GM12873 (cell line): ENCODE results near the gene PLAAT2.

ENCODE experiments used
- CTCF ChIP-seq: IDR thresholded peaks from 2 replicates; pipeline ENCODE4 v1.5.1; 2012; ENCODE audit warnings: low read depth, mild to moderate bottlenecking, moderate library complexity, low read length, control low read depth; ENCODE audit not compliant: insufficient read depth; ENCODE audit errors: missing control alignments

The PLAAT2 gene

GRCh38 chr11:63511048-63511748, 52.0 kb downstream of the PLAAT2 start:
- no peak for TF ChIP-seq CTCF

- no peak for TF ChIP-seq CTCF
Observed at GRCh38 chr11:63510360-63511047, 52.7 kb downstream of the PLAAT2 start.

GRCh38 chr11:63508745-63509144, 54.4 kb downstream of the PLAAT2 start:
- no peak for TF ChIP-seq CTCF

- TF ChIP-seq CTCF: peak; percentile 55
Observed at GRCh38 chr11:63508009-63508408, 55.2 kb downstream of the PLAAT2 start.

GRCh38 chr11:63507511-63507910, 55.7 kb downstream of the PLAAT2 start:
- TF ChIP-seq CTCF: no peak

GRCh38 chr11:63506876-63507275, 56.3 kb downstream of the PLAAT2 start:
- no peak for TF ChIP-seq CTCF

- TF ChIP-seq CTCF: no peak
Observed at GRCh38 chr11:63505857-63506528, 57.2 kb downstream of the PLAAT2 start, which contains the start of gene LGALS12. Gene LGALS12, plus strand, starts transcription at chr11:63506084. Its CDS starts 375 bp downstream, at chr11:63506459.
